ENCODE measurements around the gene HSPA8.

DNA sequence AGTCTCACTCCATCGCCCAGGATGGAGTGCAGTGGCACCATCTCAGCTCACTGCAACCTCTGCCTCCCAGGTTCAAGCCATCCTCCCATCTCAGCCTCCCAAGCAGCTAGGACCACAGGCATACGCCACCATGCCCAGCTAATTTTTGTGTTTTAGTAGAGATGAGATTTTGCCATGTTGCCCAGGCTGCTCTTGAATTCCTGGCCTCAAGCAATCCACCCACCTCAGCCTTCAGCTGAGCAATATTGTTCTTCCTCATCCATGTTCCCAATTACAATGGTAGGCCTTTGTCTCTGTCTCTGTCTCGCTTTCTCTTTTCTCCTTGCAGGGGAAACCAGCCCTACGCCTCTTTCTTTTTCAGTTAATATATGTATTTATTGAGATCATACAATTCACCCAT, 10.3 kb downstream of the HSPA8 start:
- TF ChIP-seq SIN3A (IDR thresholded peaks at IDR 0.05; ENCODE audit: borderline replicate concordance, low read depth, low read length) = no peak
- TF ChIP-seq TAF1 (IDR thresholded peaks at IDR 0.05; ENCODE audit: borderline replicate concordance, low read depth, low read length) = no peak
- TF ChIP-seq, protein P1, sequence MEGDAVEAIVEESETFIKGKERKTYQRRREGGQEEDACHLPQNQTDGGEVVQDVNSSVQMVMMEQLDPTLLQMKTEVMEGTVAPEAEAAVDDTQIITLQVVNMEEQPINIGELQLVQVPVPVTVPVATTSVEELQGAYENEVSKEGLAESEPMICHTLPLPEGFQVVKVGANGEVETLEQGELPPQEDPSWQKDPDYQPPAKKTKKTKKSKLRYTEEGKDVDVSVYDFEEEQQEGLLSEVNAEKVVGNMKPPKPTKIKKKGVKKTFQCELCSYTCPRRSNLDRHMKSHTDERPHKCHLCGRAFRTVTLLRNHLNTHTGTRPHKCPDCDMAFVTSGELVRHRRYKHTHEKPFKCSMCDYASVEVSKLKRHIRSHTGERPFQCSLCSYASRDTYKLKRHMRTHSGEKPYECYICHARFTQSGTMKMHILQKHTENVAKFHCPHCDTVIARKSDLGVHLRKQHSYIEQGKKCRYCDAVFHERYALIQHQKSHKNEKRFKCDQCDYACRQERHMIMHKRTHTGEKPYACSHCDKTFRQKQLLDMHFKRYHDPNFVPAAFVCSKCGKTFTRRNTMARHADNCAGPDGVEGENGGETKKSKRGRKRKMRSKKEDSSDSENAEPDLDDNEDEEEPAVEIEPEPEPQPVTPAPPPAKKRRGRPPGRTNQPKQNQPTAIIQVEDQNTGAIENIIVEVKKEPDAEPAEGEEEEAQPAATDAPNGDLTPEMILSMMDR (IDR thresholded peaks at IDR 0.05) = no peak
- TF ChIP-seq JUND (IDR thresholded peaks at IDR 0.05) = no peak
- TF ChIP-seq MEF2A (IDR thresholded peaks at IDR 0.05; ENCODE audit: borderline replicate concordance, low read depth) = no peak
